KMS-11 (cell line): ENCODE measurements around the gene WNT4.

Source experiments
- H2AFZ ChIP-seq: fragments of 200-600 bp; sonication (generic); 2 replicates; pipeline ENCODE4 v1.6.1; 2016; ENCODE audit warnings: antibody characterized with exemption, mixed run types, low read depth
- H3K27ac ChIP-seq: fragments of 200-600 bp; sonication (generic); 2 replicates; pipeline ENCODE4 v1.6.1; 2016; ENCODE audit warnings: mild to moderate bottlenecking, mixed run types
- H3K27me3 ChIP-seq: fragments of 200-600 bp; sonication (generic); 2 replicates; pipeline ENCODE4 v1.6.1; 2017; ENCODE audit warnings: mild to moderate bottlenecking, low read depth, mixed run types, moderate library complexity; ENCODE audit not compliant: insufficient read depth
- H3K36me3 ChIP-seq: fragments of 200-600 bp; sonication (generic); 2 replicates; pipeline ENCODE4 v1.6.1; 2017; ENCODE audit warnings: mild to moderate bottlenecking, mixed run types; ENCODE audit not compliant: insufficient read depth
- H3K4me1 ChIP-seq: fragments of 200-600 bp; sonication (generic); 2 replicates; pipeline ENCODE4 v1.6.1; 2016; ENCODE audit warnings: mild to moderate bottlenecking, low read depth, mixed run types; ENCODE audit not compliant: poor library complexity, severe bottlenecking
- H3K4me2 ChIP-seq: fragments of 200-600 bp; sonication (generic); 2 replicates; pipeline ENCODE4 v1.7.0; 2016; ENCODE audit warnings: mild to moderate bottlenecking, mixed run types
- H3K4me3 ChIP-seq: fragments of 200-600 bp; sonication (generic); IDR thresholded peaks from 2 replicates; pipeline ENCODE4 v1.6.1; 2017; ENCODE audit warnings: low read depth, low read length, mixed read lengths; ENCODE audit not compliant: insufficient read depth
- H3K79me2 ChIP-seq: fragments of 200-600 bp; sonication (generic); 2 replicates; pipeline ENCODE4 v1.6.1; 2016; ENCODE audit warnings: low read depth, mixed run types; ENCODE audit not compliant: insufficient read depth
- H3K9ac ChIP-seq: fragments of 200-600 bp; sonication (generic); 2 replicates; pipeline ENCODE4 v1.6.1; 2016; ENCODE audit warnings: mild to moderate bottlenecking, mixed run types
- H4K20me1 ChIP-seq: fragments of 200-600 bp; sonication (generic); 2 replicates; pipeline ENCODE4 v1.6.1; 2016; ENCODE audit warnings: mild to moderate bottlenecking, mixed run types; ENCODE audit not compliant: insufficient read depth
- CTCF ChIP-seq: fragments of 200-600 bp; sonication (generic); conservative IDR thresholded peaks from 2 replicates; pipeline ENCODE4 v1.6.1; 2017; ENCODE audit warnings: low read depth, mild to moderate bottlenecking, antibody characterized with exemption, low read length, moderate library complexity, mixed read lengths

The WNT4 gene

DNA sequence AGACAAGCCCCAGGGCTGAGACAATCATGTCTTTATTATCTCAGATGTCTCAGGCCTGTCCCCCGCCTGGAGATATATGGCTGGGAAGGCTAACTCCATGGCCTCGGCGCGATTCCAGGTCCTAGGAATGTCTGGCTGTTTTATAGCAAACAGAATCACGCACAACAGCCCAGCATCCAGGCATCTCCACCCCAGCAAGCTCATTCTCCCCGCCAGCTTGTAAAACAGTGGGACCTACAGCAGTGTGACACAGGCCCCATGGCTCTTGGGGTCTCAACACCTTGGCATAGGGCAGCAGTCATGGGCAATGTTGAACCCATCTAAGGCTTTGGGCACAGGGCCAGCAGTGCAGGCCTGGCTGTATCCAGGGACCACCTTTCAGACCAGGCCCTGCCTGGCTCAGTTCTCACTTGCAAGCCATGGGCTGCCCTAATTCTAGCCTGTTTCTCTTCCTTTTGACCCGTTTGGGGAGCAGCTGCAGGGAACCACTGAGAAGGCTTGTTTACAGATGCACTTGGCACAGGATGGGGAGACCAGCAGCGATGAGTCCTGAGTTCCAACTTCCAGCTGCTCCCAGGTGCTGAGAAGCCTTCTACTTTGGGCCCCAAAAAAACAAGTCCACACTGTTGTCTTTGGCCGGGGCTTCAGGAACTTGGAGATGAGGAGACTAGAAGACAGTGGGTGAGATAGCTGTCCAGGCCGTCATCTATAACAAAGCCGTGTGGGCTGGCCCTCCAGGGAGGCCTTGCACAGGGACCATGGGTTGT lies 34.4 kb downstream of the WNT4 start:
- H3K27me3 ChIP-seq = no peaks in the 10 kb centered on the region

DNA sequence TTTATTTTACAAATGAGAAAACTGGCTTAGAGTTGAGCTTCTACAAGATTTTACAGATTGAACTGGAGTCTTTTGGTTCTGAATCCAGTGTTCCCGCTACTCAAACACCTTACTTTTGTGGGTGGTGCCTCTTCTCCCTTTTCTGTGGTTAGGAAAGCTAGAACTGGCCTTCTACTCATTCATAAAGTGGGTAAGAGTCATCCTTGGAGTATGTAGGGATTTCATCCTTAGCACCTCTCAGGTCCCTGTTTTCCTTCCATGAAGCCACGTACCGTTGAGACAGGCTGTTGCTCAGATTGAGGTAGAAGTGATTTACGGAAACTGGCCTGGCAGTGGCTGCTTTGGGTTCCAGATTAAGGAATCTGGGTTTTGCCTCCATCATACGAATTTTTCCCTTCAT lies 35.8 kb downstream of the WNT4 start:
- Histone ChIP-seq H3K79me2 (peaks cover 5% of the 10 kb centered on the region; the same call in 1 of the 2 replicates), H2AFZ (no peak overlapping the region), H3K36me3 (no peaks in the 10 kb centered on the region), H3K4me1 (no peaks in the 10 kb centered on the region), H3K27ac (no peak overlapping the region), H4K20me1 (0 out of 2 replicates have a peak, but pooled peaks cover 4% of the 10 kb centered on the region), H3K4me2 (no peak overlapping the region), H3K9ac (no peak overlapping the region), H3K4me3 (no peak overlapping the region), H3K27me3 (no peaks in the 10 kb centered on the region)
- no peak for TF ChIP-seq CTCF

More for the DNA sequence above, 34.4 kb downstream of the WNT4 start:
- Histone ChIP-seq H3K36me3 (no peaks in the 10 kb centered on the region), H4K20me1 (0 out of 2 replicates have a peak, but pooled peaks cover 4% of the 10 kb centered on the region), H2AFZ (no peak overlapping the region), H3K9ac (no peak overlapping the region), H3K4me1 (no peaks in the 10 kb centered on the region), H3K79me2 (peaks cover 5% of the 10 kb centered on the region; the same call in 1 of the 2 replicates), H3K4me2 (no peak overlapping the region), H3K27ac (no peak overlapping the region), H3K4me3 (no peak overlapping the region)
- TF ChIP-seq CTCF = no peak

GRCh38 chr1:22105611-22106207 lies 37.2 kb downstream of the WNT4 start:
- peak; percentile 82 for TF ChIP-seq CTCF
- Histone ChIP-seq H3K9ac (no peak overlapping the region), H4K20me1 (0 out of 2 replicates have a peak, but pooled peaks cover 4% of the 10 kb centered on the region), H3K4me1 (peaks cover 8% of the 10 kb centered on the region), H3K4me2 (no peak overlapping the region), H3K79me2 (peaks cover 5% of the 10 kb centered on the region; the same call in 1 of the 2 replicates), H3K27me3 (no peaks in the 10 kb centered on the region), H3K4me3 (no peak overlapping the region), H3K36me3 (no peaks in the 10 kb centered on the region), H3K27ac (no peak overlapping the region), H2AFZ (no peak overlapping the region)

DNA sequence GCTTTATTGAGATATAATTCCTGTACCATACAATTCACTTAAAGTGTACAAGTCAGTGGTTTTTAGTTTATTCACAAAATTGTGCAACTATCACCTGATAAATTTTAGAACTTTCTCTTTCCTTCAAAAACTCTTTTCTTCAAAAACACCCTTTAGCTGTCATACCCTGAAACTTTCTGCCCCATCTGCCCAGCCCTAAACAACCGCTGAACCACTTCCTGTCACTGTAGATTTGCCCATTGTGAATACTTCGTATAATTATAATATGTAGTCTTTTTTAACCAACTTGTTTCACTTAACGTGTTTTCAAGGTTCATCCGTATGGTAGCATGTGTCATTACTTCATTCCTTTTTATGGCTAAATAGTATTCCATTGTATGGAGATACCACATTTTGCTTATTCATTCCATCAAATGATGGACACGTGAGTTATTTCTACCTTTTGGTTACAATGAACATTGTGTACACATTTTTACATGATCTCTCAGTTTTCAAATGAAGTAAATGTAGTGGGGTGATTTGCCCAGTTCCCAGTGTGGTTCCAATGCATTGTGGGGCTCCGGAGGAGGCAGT lies 37.9 kb downstream of the WNT4 start:
- H3K4me3 ChIP-seq = no peak overlapping the region
- H3K27ac ChIP-seq = no peak overlapping the region
- H3K4me1 ChIP-seq = peaks cover 15% of the 10 kb centered on the region
- no peaks in the 10 kb centered on the region for H3K36me3 ChIP-seq
- no peaks in the 10 kb centered on the region for H3K27me3 ChIP-seq
- no peak for TF ChIP-seq CTCF
- no peak overlapping the region for H3K4me2 ChIP-seq
- H2AFZ ChIP-seq = no peak overlapping the region
- no peak overlapping the region for H3K9ac ChIP-seq
- H3K79me2 ChIP-seq = peaks cover 5% of the 10 kb centered on the region; the same call in 1 of the 2 replicates
- H4K20me1 ChIP-seq = 0 out of 2 replicates have a peak, but pooled peaks cover 4% of the 10 kb centered on the region
